Activated T-helper 17 cell treated with anti-CD3 and anti-CD28 coated beads, Interleukin-2, amount 50 U/mL, for 72 hours (primary cell): ENCODE results near the gene METTL1. TPM values are rescaled to one million over a fixed set of nuclear protein-coding genes. Genes with fewer than 3 reads are reported as not detected.
"Not testable (repeated sequence)": the region's sequence is repeated elsewhere in the genome, so short reads cannot be mapped to it uniquely, and the experiment has no call there.

Experiments
- ATAC-seq: fragments of 150-1000 bp; cut with Tn5 transposase; replicated peaks from 2 replicates; pipeline ENCODE4 v1.10.0; 2021; ENCODE audit warnings: mild to moderate bottlenecking, moderate library complexity
- H3K27ac Mint-ChIP-seq: one replicate; pipeline ENCODE4 v1.8.0; 2022; ENCODE audit warnings: mixed read lengths
- H3K27me3 Mint-ChIP-seq: one replicate; pipeline ENCODE4 v1.8.0; 2022; ENCODE audit warnings: mixed read lengths
- H3K36me3 Mint-ChIP-seq: one replicate; pipeline ENCODE4 v1.8.0; 2022; ENCODE audit warnings: low read depth, mild to moderate bottlenecking, mixed read lengths
- H3K4me1 Mint-ChIP-seq: one replicate; pipeline ENCODE4 v1.8.0; 2022; ENCODE audit warnings: mixed read lengths
- H3K4me3 Mint-ChIP-seq: one replicate; pipeline ENCODE4 v1.8.0; 2022; ENCODE audit warnings: mild to moderate bottlenecking, mixed read lengths
- H3K9me3 Mint-ChIP-seq: one replicate; pipeline ENCODE4 v1.8.0; 2022; ENCODE audit warnings: mixed read lengths
- total RNA-seq, 2 donors: library from RNA; stranded (reverse); gene quantifications; one replicate each; pipeline ENCODE4 v1.2.3, GENCODE V29; 2022

The METTL1 gene
- total RNA-seq = 10 to 100 TPM; 19.0 to 39.5 TPM

DNA sequence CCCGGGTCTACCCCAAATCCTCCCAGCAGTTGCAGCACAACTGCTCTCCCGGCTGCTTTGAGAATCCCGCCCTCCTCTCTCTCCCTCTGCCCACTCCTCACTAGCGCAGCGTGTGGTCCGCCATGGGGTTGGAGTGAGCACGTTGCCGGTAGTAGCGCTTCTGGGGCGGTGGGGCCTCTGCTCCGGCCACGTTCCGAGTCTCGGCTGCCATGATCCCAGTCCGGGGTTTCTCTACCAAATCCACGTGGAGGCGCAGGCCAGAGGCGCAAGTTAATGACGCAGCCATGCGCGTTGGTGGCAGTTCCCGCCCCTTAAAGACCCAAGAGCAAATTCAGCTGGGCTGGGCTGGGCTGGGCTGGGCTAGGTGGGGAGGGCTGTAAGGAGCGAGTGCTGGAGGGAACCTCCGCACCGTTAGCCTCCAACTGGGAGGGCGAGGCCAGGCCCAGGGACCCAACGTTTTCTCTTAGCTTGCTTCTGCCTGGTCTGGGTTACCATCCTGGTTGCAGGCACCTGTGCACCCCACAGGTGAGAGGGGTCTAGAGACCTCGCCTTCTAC is at the start of gene METTL1:
TSS of gene METTL1 (minus strand) at position 233 of the 556 bp plus-strand sequence. CDS start at position 211, 22 bp downstream.
- no peaks in the 10 kb centered on the region for H3K9me3 Mint-ChIP-seq
- no peaks in the 10 kb centered on the region for H3K27me3 Mint-ChIP-seq
- H3K27ac Mint-ChIP-seq = peak within 1 kb of the TSS; percentile 96
- H3K4me3 Mint-ChIP-seq = peak within 1 kb of the TSS; percentile 95
- peaks cover 30% of the 10 kb centered on the region for H3K4me1 Mint-ChIP-seq
- H3K36me3 Mint-ChIP-seq = peaks cover 64% of the 10 kb centered on the region
- peak; percentile 91 for ATAC-seq

DNA sequence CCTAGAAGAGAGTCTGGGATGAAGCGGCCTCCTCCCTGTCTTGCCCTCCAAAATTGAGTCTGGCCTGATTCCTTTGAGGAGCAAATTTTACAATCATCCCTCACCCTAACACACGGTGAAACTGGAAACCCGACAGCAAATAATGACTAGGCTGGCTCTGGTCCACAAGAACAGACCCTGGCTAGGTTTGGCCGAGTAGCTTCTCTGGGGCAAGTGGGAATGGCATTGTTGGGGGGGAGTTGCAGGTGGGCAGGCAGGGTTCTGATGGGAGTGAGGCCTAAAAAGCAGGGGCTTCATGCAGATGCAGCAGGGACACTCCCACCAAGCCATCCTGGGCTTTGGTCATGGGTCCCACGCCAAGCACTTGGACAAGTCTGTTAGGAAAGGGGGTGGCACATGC is 49.1 kb upstream of the METTL1 start:
- not testable (repeated sequence) for H3K4me1 Mint-ChIP-seq, ATAC-seq, H3K27me3 Mint-ChIP-seq, H3K9me3 Mint-ChIP-seq, H3K4me3 Mint-ChIP-seq
- Mint-ChIP-seq H3K36me3 (peaks cover 66% of the 10 kb centered on the region), H3K27ac (peak overlapping the region; percentile 36)

DNA sequence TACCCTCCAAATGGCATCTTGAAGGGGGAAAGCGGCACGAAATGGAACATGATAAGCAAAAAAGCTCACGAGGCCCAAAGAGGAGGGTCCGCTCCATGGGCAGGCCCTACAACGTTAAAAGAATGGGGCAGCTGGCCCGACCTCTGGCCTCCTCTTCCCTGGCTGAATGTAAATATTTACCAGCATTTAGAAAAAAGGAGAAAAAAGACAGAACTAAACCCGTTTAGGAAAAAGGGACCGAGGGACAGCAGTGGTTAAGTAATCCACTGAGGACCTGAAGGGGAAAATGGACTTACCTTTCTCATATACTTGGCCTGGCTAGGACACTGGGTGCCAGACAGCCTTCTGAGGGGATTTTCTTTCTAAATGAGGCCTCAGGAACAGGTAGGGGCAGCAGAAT is 48.2 kb upstream of the METTL1 start:
- H3K36me3 Mint-ChIP-seq = peaks cover 57% of the 10 kb centered on the region
- not testable (repeated sequence) for H3K27ac Mint-ChIP-seq, ATAC-seq, H3K4me1 Mint-ChIP-seq, H3K9me3 Mint-ChIP-seq, H3K27me3 Mint-ChIP-seq, H3K4me3 Mint-ChIP-seq

DNA sequence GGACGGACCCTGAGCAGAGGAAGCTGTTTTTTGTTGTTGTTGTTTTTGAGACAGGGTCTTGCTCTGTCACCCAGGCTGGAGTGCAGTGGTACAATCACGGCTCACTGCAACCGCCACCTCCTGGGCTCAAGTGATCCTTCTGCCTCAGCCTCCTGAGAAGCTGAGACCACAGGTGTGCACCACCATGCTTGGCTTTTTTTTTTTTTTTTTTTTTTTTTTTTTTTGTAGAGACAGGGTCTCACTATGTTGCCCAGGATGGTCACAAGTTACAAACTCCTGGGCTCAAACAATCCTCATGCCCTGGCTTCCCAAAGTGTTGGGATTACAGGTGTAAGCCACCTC is 46.1 kb upstream of the METTL1 start:
- H3K4me1 Mint-ChIP-seq, ATAC-seq, H3K27me3 Mint-ChIP-seq, H3K4me3 Mint-ChIP-seq, H3K9me3 Mint-ChIP-seq, H3K27ac Mint-ChIP-seq: not testable (repeated sequence)
- peaks cover 37% of the 10 kb centered on the region for H3K36me3 Mint-ChIP-seq

DNA sequence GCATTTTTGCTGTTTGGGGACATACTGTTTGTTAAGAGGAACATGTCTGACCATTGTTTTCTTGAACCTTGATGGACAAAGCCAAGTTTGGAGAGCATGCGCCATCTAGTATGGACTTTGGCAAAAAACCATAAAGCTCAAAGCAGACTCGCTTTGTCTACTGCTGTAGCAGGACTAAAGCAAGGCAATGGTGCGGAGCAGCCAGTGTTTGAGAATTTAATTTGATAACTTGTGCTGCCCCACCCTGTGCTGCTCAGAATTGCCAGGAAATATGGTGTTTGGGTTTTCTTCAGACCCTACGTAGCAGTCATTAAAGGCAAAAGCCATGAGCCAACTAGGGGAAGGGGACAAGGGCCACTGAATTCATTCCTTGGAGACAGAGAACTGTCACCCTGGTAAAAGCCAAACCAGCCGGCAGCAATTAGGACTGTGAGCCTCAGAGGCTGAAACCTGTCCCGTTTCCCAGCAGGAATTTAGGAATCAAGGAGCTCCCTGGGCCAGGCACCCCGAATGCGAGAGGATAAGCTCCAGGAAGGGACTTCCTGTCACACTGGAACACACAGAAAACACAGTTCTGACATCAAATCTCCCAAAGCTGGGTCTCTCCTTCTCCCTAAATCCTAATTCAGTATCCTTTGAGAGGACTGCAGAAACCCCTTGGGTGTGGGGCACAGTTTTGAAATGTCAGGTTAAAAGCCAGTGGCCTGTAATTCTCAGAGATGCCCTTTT is 45.5 kb upstream of the METTL1 start:
- no peak overlapping the region for H3K27ac Mint-ChIP-seq
- H3K9me3 Mint-ChIP-seq = no peaks in the 10 kb centered on the region
- peaks cover 31% of the 10 kb centered on the region for H3K36me3 Mint-ChIP-seq
- H3K4me1 Mint-ChIP-seq = peaks cover 5% of the 10 kb centered on the region
- no peak for ATAC-seq
- no peak overlapping the region for H3K4me3 Mint-ChIP-seq
- no peaks in the 10 kb centered on the region for H3K27me3 Mint-ChIP-seq

DNA sequence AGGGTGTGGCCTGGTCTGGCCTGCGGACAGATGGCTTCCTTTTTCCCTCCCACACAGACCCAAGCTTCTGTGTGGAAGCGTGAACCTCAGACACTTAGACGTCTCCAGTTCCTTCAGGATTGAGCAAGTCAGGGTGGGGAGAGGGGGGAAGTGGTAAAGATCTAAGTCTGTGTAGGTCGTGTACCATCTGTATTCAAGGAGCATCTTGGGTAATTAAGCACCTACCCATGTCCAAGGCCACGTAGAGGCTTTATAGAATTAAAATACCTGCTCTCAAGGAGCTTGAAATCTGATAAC is 44.9 kb upstream of the METTL1 start:
- H3K4me1 Mint-ChIP-seq = peaks cover 5% of the 10 kb centered on the region
- H3K27ac Mint-ChIP-seq = no peak overlapping the region
- no peaks in the 10 kb centered on the region for H3K9me3 Mint-ChIP-seq
- H3K4me3 Mint-ChIP-seq = no peak overlapping the region
- no peak for ATAC-seq
- H3K27me3 Mint-ChIP-seq = no peaks in the 10 kb centered on the region
- peaks cover 25% of the 10 kb centered on the region for H3K36me3 Mint-ChIP-seq

DNA sequence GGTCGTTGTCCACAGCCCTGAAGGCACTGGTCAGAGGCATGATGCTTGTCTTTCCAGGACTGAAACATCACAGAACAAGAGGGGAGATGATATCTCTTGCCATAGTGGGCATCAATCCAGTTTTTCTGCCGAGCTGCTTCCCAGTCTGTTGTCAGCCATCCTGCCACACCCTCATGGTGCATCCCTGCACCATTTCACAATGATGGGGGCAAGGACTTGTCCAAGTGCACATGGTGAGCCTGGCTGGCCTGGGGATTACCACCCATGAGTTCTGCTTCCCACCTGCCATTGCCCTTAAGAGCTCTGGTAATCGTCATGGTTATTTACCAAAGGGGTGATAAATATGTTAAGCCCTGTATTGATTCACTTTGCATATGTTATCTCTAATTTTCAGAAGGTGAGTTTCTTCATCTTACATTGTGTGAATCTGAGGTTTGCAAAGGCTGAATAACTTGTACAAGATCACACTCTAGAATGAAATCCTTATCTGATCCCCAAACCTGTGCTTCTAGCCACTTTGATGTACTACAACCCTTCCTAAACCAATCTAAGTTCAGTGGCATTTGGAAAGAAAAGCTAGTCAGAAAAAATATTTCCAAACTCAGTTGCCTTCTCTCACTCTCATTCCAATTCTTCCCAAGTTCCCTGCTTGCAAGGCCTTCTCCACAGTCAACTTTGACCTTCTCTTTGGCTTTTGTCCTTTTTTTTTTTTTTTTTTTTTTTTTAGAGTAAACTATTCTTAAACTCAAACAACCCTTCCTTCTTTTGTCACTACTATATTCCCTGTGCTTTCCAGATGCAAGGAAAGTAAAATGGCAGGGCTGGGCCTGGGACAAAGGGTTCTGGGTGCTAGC is 44.3 kb upstream of the METTL1 start:
- Mint-ChIP-seq H3K36me3 (peaks cover 19% of the 10 kb centered on the region), H3K4me3 (no peak overlapping the region), H3K27ac (no peak overlapping the region), H3K9me3 (no peaks in the 10 kb centered on the region), H3K4me1 (peaks cover 5% of the 10 kb centered on the region), H3K27me3 (no peaks in the 10 kb centered on the region)
- ATAC-seq = no peak

DNA sequence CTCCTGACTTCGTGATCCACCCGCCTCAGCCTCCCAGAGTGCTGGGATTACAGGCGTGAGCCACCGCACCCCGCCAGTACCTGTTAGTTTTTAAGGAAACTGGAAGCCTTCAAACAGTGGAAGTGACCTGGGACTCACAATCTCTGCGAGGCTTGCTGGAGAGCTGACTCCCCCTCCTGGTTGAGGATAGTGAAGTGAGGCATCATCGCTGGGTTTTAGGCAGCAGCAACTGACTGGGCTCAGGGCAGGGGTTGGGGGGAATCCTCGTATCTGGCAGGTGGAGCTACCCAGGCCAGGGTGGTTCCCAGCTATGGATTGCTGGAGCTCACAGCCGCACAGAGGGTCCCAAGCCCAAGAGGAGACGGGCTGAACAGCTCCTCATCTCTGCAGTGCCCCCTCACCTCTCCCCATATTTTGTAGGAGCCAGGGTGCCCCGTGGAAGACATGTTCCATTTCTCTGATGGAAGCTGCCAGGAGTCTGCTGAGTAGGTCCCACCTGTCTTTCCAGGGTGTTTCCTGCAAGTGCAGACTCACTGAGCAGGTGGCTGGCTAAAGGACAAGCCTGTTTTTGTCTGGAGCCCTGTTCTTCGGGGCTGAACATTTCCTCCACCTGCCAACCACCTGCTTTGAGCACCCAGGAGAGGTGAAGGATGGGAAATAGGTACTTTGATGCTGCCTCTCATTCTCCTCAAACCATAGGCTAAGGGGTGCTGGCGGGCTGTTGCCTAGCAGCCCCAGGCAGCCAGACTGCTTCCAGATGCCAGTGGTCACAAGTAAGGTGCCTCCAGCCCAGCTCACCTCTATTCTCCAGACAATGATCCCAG is 43.5 kb upstream of the METTL1 start:
- no peak for ATAC-seq
- Mint-ChIP-seq H3K36me3 (peaks cover 12% of the 10 kb centered on the region), H3K4me1 (peaks cover 5% of the 10 kb centered on the region), H3K9me3 (no peaks in the 10 kb centered on the region), H3K27me3 (no peaks in the 10 kb centered on the region), H3K27ac (no peak overlapping the region), H3K4me3 (no peak overlapping the region)

DNA sequence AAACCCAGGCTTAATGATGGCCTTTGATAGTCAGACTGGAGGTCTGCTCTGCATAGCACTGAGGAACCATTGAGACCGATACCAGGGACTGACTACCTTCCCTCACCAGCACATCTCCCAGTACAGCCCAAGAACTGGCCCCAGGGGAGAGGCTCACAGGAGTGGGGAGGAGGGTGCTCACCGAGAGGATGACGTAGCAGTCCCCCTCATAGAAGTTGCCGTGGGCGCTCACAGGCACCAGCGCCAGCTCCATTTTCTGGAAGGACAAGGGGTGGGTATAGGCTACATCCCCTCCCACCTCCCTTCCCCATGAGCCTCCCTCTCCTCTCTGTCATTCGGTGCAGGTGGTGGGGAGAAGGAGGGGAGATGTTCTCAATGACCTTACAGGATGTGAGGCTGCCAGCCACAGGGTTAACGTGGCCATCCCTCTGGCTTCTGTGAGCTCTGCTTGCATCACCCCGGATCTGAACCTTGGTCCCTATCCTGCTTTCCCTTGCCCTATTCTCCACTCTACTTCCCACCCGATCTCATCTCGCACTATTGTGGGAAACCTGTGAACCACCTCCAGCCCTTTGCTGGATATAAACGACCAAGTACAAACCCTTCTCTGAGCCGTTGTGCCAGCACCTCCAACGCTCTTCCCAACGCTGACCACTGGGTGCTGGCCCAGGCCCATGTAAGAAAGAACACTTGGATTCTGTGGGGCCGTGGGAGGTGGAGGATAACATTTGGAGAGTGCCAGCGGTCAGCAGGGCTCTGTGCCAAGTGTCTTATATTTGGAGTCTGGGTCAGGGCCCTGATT is 42.3 kb upstream of the METTL1 start:
- Mint-ChIP-seq H3K27me3 (no peaks in the 10 kb centered on the region), H3K27ac (peak overlapping the region; percentile 35), H3K4me3 (no peak overlapping the region), H3K9me3 (no peaks in the 10 kb centered on the region), H3K36me3 (peaks cover 9% of the 10 kb centered on the region), H3K4me1 (peaks cover 5% of the 10 kb centered on the region)
- no peak for ATAC-seq

DNA sequence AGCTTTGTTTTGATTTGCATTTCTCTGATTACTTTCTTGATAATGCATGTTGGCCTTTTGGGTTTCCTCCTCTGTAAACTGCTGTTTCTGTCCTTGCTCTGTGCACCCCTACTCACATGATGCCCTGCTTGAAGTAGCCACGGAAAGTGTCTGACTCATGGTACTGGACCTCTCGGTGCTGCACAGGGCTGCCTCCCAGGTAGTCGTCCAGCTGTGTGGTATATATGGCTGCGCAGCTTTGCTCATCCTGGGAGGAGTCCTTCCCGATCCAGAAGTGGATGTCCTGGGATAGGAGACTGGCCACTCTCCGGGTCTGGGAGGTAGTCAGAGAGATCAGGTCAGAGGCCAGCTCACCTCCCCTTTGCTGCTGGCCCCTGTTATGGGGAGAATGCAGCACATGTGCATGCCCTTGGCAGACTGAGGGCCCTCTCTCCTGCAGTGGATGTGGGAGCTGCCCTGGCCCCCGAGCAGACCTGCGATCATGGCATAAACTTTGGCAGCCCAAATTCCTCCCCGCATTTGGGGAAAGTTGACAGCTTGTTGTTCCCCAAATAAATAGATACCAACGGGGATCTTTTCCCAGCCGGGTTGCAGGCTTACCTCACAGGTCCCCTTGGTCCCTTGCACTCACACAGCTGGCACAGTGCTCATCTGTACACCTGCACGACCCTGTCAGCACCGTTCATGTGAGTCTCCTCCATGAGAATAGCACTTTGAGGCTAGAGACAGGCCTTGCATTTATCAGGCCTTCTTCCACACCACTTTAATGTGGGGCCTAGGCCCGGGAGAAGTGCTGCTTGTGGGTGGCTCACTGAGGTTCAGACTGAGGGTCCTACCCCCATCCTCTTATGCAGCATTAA is 41.4 kb upstream of the METTL1 start:
- Mint-ChIP-seq H3K27me3 (no peaks in the 10 kb centered on the region), H3K4me1 (peaks cover under 1% of the 10 kb centered on the region), H3K9me3 (no peaks in the 10 kb centered on the region), H3K36me3 (peaks cover under 1% of the 10 kb centered on the region), H3K27ac (no peak overlapping the region), H3K4me3 (no peak overlapping the region)
- no peak for ATAC-seq

DNA sequence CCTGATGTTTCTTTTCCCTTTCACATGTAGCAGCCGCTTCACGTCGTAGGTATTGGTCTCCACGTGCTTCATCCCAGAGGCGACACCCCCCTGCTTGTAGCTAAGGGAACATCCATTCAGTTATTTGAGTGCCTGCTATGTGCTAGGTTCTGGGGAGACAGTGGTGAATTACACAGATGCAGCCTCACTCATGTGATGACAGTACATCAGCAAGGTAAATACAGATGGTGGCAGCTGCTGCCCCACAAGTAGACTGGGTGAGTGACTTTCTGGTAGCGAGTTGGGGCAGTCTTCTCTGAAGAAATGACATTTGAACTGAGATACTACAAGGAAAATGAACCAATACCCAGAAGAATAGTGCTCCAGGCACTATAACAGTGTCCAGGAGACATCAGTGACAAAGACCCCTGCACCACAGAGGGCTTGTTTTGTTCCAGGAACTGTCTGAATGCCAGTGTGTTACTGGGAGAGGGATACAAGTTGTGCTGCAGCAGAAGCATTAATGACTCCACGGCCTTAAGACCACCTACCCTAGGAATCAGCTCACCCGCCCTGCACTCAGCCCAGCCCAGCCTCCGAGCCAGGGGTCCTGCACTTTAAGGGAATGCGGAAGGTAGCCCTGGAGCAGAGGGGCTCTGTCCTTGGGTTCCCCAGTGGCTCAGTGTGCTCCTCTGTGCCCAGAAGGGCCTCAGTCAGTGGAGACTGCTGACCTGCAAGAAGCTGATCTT is 39.3 kb upstream of the METTL1 start:
- ATAC-seq = no peak
- Mint-ChIP-seq H3K4me1 (no peaks in the 10 kb centered on the region), H3K9me3 (no peaks in the 10 kb centered on the region), H3K4me3 (no peak overlapping the region), H3K27ac (peak overlapping the region; percentile 10), H3K36me3 (no peaks in the 10 kb centered on the region), H3K27me3 (no peaks in the 10 kb centered on the region)

DNA sequence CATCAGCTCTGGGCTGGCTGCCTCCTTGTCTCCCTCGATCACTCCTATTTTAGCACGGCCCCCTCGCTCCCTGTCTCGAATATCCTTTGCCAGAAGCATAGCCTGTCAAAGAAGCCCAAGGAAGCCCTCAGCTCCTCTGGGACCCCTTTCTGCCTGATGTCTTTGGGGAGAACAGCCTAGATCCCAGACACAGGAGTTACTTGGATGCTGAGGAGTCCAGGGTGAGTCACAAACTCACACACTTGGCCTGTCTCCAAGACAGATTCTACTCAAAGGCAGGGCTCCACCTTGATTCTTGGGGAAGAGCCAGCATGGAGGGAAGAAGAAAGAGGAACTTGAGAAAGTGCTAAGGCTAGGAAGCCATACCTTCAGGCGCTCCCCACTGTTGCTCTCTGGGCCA is 38.5 kb upstream of the METTL1 start:
- Mint-ChIP-seq H3K27me3 (no peaks in the 10 kb centered on the region), H3K4me3 (no peak overlapping the region), H3K9me3 (no peaks in the 10 kb centered on the region), H3K27ac (no peak overlapping the region), H3K4me1 (no peaks in the 10 kb centered on the region), H3K36me3 (no peaks in the 10 kb centered on the region)
- no peak for ATAC-seq

DNA sequence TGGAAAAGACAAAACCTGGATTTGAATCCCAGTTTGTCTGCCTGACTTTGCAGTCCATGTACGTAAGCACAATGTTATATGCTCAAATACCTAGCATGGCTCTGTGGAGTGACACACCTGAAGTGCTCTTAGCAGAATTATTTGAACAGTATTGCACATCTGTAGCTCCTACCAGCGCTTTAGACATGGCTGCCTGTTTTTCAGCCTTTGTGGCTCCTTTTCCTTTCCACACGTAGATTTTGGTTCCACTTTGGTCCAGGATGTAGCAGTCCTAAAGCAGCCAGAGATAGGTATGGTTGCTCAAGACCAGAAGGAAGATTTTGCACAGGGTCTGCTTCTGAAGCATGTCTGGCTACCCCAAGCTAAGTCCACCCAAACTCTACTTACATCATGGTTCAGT is 37.5 kb upstream of the METTL1 start:
- no peaks in the 10 kb centered on the region for H3K36me3 Mint-ChIP-seq
- no peak overlapping the region for H3K27ac Mint-ChIP-seq
- H3K4me1 Mint-ChIP-seq = no peaks in the 10 kb centered on the region

More for the DNA sequence above, 37.5 kb upstream of the METTL1 start:
- no peaks in the 10 kb centered on the region for H3K27me3 Mint-ChIP-seq
- H3K9me3 Mint-ChIP-seq = no peaks in the 10 kb centered on the region
- H3K4me3 Mint-ChIP-seq = no peak overlapping the region
- no peak for ATAC-seq
